Endodermal cell (in vitro differentiated cells): ENCODE data around the gene PIGV. TPM values are rescaled to one million over a fixed set of nuclear protein-coding genes. Genes with fewer than 3 reads are reported as not detected.

Experiments
- DNase-seq: peaks from one replicate; pipeline ENCODE4 v3.0.0-alpha.2; 2017
- H3K27ac ChIP-seq: 2 replicates; pipeline ENCODE4 v1.5.1; 2013; ENCODE audit warnings: mild to moderate bottlenecking, low read depth, low read length, moderate library complexity
- H3K27me3 ChIP-seq: 2 replicates; pipeline ENCODE4 v1.6.1; 2013; ENCODE audit warnings: mild to moderate bottlenecking, low read length, moderate library complexity; ENCODE audit not compliant: insufficient read depth, control insufficient read depth, poor library complexity, severe bottlenecking
- H3K36me3 ChIP-seq: 2 replicates; pipeline ENCODE4 v1.7.0; 2013; ENCODE audit warnings: mild to moderate bottlenecking, low read length, moderate library complexity; ENCODE audit not compliant: control insufficient read depth, insufficient read depth
- H3K4me1 ChIP-seq: one replicate; pipeline ENCODE4 v1.7.0; 2013; ENCODE audit warnings: low read length; ENCODE audit not compliant: control insufficient read depth, insufficient read depth
- H3K4me3 ChIP-seq: 2 replicates; pipeline ENCODE4 v1.5.1; 2013; ENCODE audit warnings: mild to moderate bottlenecking, low read length, moderate library complexity
- H3K9ac ChIP-seq: 2 replicates; pipeline ENCODE4 v1.6.1; 2013; ENCODE audit warnings: mild to moderate bottlenecking, low read length, moderate library complexity; ENCODE audit not compliant: poor library complexity, severe bottlenecking; ENCODE audit errors: extremely low read depth
- H3K9me3 ChIP-seq: 2 replicates; pipeline ENCODE4 v1.6.1; 2013; ENCODE audit warnings: mild to moderate bottlenecking, low read length, moderate library complexity; ENCODE audit not compliant: control insufficient read depth
- H3K27ac Mint-ChIP-seq: 2 replicates; pipeline ENCODE4 v1.8.0; 2020; ENCODE audit warnings: mixed read lengths
- H3K27me3 Mint-ChIP-seq: 2 replicates; pipeline ENCODE4 v1.8.0; 2021; ENCODE audit warnings: mild to moderate bottlenecking, mixed read lengths; ENCODE audit not compliant: insufficient read depth
- H3K36me3 Mint-ChIP-seq: 2 replicates; pipeline ENCODE4 v1.8.0; 2020; ENCODE audit warnings: low read depth, mixed read lengths
- H3K4me1 Mint-ChIP-seq: 2 replicates; pipeline ENCODE4 v1.8.0; 2020; ENCODE audit warnings: mixed read lengths
- H3K4me3 Mint-ChIP-seq: 2 replicates; pipeline ENCODE4 v1.8.0; 2020; ENCODE audit warnings: mild to moderate bottlenecking, moderate library complexity, mixed read lengths
- H3K9me3 Mint-ChIP-seq: 2 replicates; pipeline ENCODE4 v1.8.0; 2020; ENCODE audit warnings: mild to moderate bottlenecking, mixed read lengths
- WGBS, 2 experiments: methylation state at CpG; one replicate each; pipeline versions ENCODE4 v1.1.5 to v1.1.7; 2013; ENCODE audit warnings: missing lambda C conversion rate in 2 of 2, mixed read lengths in 1 of 2; ENCODE audit not compliant: insufficient coverage in 1 of 2, insufficient read length in 1 of 2; 5-methylcytosine and 5-hydroxymethylcytosine counted together
- long read RNA-seq, 4 experiments: library from polyadenylated mRNA in 2 of 4; library from RNA in 1 of 4; library from capped mRNA in 1 of 4; stranded (forward) in 3 of 4; unstranded in 1 of 4; transcript quantifications; one replicate each; pipeline ENCODE4 v2.0.0, GENCODE V29; 2020 to 2021; ENCODE audit warnings: inconsistent platforms in 1 of 4
- polyA plus RNA-seq, 2 experiments: library from polyadenylated mRNA; stranded (reverse); fragments of 50-300 nt; gene quantifications; one replicate each; pipeline ENCODE4 v1.2.3, GENCODE V29; 2013
- total RNA-seq, 2 donors: library from RNA; stranded (reverse); fragmentation: NEBNext Ultra II Directional in 1 of 2; extraction: Animal tissue kit (Norgen Biotek cat#: 25700) in 1 of 2; gene quantifications; 2 replicates in 1 of 2; 3 replicates in 1 of 2; pipeline ENCODE4 v1.2.1, GENCODE V29; 2021
- TF ChIP-seq, protein P1 (sequence below): fragments of 200-600 bp; sonication (generic); conservative IDR thresholded peaks from 2 replicates; pipeline ENCODE4 v1.5.0; 2021; ENCODE audit warnings: antibody characterized with exemption, mild to moderate bottlenecking

The PIGV gene
- total RNA-seq = 10 to 100 TPM; 12.7 to 14.6 TPM
- polyA plus RNA-seq (2013, experiment 1 of 2) = 13.3 TPM
- polyA plus RNA-seq (2013, experiment 2 of 2) = 12.6 TPM
- long read RNA-seq, experiment 1, partial matches to known transcripts = 0 of 1 reads
- long read RNA-seq, experiment 1, other reads (novel, unspliced or antisense) = 1 of 1 reads
- long read RNA-seq, experiment 2, transcript PIGV-201 (4 exons, 2,367 nt) = major isoform, 5 of 24 reads
- long read RNA-seq, experiment 2, partial matches to known transcripts = 2 of 24 reads
- long read RNA-seq, experiment 2, other reads (novel, unspliced or antisense) = 16 of 24 reads
- long read RNA-seq, experiment 3, transcript PIGV-201 (4 exons, 2,367 nt) = major isoform, 30 of 70 reads
- long read RNA-seq, experiment 3, partial matches to known transcripts = 4 of 70 reads
- long read RNA-seq, experiment 3, other reads (novel, unspliced or antisense) = 32 of 70 reads
- long read RNA-seq, experiment 4, transcript PIGV-201 (4 exons, 2,367 nt) = major isoform, 11 of 20 reads
- long read RNA-seq, experiment 4, partial matches to known transcripts = 0 of 20 reads
- long read RNA-seq, experiment 4, other reads (novel, unspliced or antisense) = 9 of 20 reads

DNA sequence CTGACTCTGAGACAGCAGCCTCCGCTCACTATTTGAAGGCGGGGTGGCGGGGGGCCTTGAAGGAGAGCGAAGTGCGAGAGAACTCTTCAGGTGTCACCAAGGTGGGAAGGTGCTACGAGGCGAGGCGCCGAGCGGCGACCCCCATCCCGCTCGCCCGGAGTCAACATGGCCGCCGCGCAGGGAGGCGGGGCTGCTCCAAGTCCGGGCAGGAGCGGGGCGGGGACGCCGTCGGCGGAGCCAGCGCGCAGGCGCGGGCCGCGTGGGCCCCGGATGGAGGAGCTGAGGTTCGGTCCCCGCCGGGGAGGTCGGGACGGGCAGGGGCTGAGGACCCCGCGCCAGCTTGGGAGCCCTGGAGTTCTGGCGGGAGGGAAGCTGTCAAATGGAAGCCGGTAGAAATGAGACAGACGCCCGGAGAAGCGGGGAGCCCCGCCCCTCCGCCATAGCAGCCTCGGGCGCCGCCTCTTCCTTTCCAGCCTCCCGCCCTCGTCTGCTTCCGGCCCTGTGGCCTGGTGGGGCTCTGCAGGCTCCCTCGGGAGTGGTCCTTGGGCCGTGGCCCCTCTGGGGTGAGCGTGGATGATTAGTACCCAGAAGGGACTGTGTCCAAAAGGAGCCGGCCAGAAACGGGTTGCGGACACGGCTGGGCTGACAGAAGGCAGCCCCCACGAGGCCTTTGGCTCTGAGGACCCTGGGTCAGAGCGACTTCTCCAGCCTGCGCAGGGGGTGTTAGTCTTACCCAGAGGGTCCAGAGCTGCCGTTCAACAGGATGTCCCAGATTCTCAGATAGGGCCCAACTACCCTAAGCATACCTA, at the start of gene PIGV:
TSS of gene PIGV (plus strand) at position 245 of the 809 bp plus-strand sequence. CDS start 2,866 bp downstream, outside the sequence.
- no peaks in the 10 kb centered on the region for H3K27me3 ChIP-seq
- peak within 1 kb of the TSS; percentile 63 for H3K9ac ChIP-seq
- H3K36me3 ChIP-seq = peaks cover 8% of the 10 kb centered on the region
- Mint-ChIP-seq H3K27ac (peak within 1 kb of the TSS; percentile 98), H3K36me3 (no peaks in the 10 kb centered on the region), H3K9me3 (no peaks in the 10 kb centered on the region), H3K27me3 (no peaks in the 10 kb centered on the region), H3K4me1 (peaks cover 70% of the 10 kb centered on the region), H3K4me3 (peak within 1 kb of the TSS; percentile 79)
- peaks cover 39% of the 10 kb centered on the region for H3K4me1 ChIP-seq
- 0 to 1% methylated on average over 34 to 63 of the region's 63 CpGs for WGBS, 2 experiments
- TF ChIP-seq, protein P1, sequence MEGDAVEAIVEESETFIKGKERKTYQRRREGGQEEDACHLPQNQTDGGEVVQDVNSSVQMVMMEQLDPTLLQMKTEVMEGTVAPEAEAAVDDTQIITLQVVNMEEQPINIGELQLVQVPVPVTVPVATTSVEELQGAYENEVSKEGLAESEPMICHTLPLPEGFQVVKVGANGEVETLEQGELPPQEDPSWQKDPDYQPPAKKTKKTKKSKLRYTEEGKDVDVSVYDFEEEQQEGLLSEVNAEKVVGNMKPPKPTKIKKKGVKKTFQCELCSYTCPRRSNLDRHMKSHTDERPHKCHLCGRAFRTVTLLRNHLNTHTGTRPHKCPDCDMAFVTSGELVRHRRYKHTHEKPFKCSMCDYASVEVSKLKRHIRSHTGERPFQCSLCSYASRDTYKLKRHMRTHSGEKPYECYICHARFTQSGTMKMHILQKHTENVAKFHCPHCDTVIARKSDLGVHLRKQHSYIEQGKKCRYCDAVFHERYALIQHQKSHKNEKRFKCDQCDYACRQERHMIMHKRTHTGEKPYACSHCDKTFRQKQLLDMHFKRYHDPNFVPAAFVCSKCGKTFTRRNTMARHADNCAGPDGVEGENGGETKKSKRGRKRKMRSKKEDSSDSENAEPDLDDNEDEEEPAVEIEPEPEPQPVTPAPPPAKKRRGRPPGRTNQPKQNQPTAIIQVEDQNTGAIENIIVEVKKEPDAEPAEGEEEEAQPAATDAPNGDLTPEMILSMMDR = no peak
- H3K4me3 ChIP-seq = peak within 1 kb of the TSS; percentile 88
- H3K27ac ChIP-seq = peak within 1 kb of the TSS; percentile 88
- peak; percentile 96 for DNase-seq
- H3K9me3 ChIP-seq = no peaks in the 10 kb centered on the region

DNA sequence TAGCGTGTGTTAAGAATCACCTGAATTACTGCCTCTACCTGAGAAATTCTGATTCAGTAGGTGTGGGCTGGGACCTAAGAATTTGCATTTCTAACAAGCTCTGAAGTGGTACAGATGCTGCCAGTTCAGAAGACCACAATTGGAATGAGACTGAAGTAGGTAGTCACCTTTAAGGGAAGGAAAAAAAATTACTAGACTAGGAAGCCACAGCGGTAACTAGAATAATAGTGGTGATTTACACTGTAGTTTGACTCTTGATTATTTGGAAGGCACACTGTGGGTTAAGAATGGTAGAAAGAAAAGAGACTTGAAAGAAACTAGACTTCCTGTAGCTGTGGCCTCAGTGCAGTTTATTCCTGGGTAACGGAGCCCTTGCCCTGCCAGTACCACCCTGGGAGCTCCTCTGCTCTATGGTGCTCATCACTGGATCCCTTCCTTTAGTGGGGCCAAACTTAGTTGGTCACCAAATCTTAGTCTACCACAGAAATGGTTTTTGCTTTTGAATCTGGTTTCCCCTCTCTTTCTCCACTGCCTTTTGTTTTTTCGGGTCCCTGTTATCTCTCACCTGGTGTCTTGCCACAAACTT, 48.3 kb upstream of the PIGV start:
- H3K4me1 Mint-ChIP-seq = peaks cover 10% of the 10 kb centered on the region
- WGBS, 2 experiments = 92 to 96% methylated on average over 4 of the region's 4 CpGs
- H3K36me3 ChIP-seq = peaks cover 84% of the 10 kb centered on the region
- TF ChIP-seq, protein P1 = no peak
- no peak overlapping the region for H3K9ac ChIP-seq
- H3K27me3 ChIP-seq = no peaks in the 10 kb centered on the region
- DNase-seq = no peak
- no peak overlapping the region for H3K4me3 ChIP-seq
- no peak overlapping the region for H3K4me3 Mint-ChIP-seq
- no peak overlapping the region for H3K27ac ChIP-seq
- peak overlapping the region; percentile 33 for H3K27ac Mint-ChIP-seq
- H3K27me3 Mint-ChIP-seq = no peaks in the 10 kb centered on the region
- H3K9me3 Mint-ChIP-seq = no peaks in the 10 kb centered on the region
- no peaks in the 10 kb centered on the region for H3K9me3 ChIP-seq
- peaks cover 67% of the 10 kb centered on the region for H3K36me3 Mint-ChIP-seq
- no peaks in the 10 kb centered on the region for H3K4me1 ChIP-seq

DNA sequence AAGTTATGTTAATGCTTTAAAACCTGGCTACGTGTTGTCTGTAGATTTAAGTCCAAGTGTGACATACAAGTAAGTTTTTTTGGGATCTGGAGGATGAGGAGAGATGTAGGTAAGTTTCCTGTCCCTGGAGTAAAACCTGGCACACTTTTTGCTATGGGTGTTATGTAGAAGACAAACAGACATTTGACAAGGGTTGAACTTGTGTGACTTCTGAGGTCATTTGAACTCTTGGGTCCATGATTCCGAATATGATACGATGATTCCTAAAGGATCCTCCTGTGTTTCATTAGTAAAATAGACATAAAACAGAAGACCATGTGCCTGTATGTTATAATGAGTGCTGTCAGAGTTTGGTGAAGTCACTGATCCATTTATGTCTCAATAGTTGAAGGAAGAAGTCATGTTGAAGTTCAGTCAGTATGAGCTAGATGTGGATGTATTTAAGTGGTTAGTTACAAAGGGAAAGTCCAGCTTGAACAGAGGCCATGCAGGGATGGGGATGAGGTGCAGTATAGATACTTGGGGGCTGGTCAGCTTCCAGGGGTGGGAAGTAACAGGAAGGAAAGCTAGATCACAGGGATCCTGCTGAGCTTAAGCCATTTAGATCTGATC, 47.6 kb upstream of the PIGV start:
- H3K27me3 Mint-ChIP-seq = no peaks in the 10 kb centered on the region
- peaks cover 10% of the 10 kb centered on the region for H3K4me1 Mint-ChIP-seq
- Histone ChIP-seq H3K27ac (no peak overlapping the region), H3K36me3 (peaks cover 84% of the 10 kb centered on the region), H3K4me3 (no peak overlapping the region), H3K9ac (no peak overlapping the region), H3K4me1 (no peaks in the 10 kb centered on the region), H3K27me3 (no peaks in the 10 kb centered on the region), H3K9me3 (no peaks in the 10 kb centered on the region)
- 88 to 95% methylated on average over 3 of the region's 3 CpGs for WGBS, 2 experiments
- H3K27ac Mint-ChIP-seq = no peak overlapping the region
- no peak overlapping the region for H3K4me3 Mint-ChIP-seq
- TF ChIP-seq, protein P1 = no peak
- peaks cover 69% of the 10 kb centered on the region for H3K36me3 Mint-ChIP-seq
- H3K9me3 Mint-ChIP-seq = no peaks in the 10 kb centered on the region
- DNase-seq = no peak
